Osteoblast (primary cell): ENCODE measurements around the gene KCNAB1. TPM values are rescaled to one million over a fixed set of nuclear protein-coding genes. Genes with fewer than 3 reads are reported as not detected.

ENCODE experiments used
- DNase-seq: peaks from one replicate; pipeline ENCODE4 v3.0.0; 2011; ENCODE audit warnings: low spot score, mixed read lengths; ENCODE audit not compliant: insufficient read length; ENCODE audit errors: missing footprints
- H2AFZ ChIP-seq: 2 replicates; pipeline ENCODE4 v1.6.0; 2011; ENCODE audit warnings: mild to moderate bottlenecking, low read length
- H3K27ac ChIP-seq: 2 replicates; pipeline ENCODE4 v1.5.1; 2011; ENCODE audit warnings: mild to moderate bottlenecking, low read depth, low read length, moderate library complexity
- H3K27me3 ChIP-seq: 2 replicates; pipeline ENCODE4 v1.6.0; 2012; ENCODE audit warnings: mild to moderate bottlenecking, control low read depth, inconsistent platforms, low read length, moderate library complexity; ENCODE audit not compliant: insufficient read depth
- H3K36me3 ChIP-seq: 2 replicates; pipeline ENCODE4 v1.5.1; 2011; ENCODE audit warnings: mild to moderate bottlenecking, low read length, control low read depth, moderate library complexity; ENCODE audit not compliant: insufficient read depth
- H3K4me1 ChIP-seq: 2 replicates; pipeline ENCODE4 v1.5.1; 2011; ENCODE audit warnings: mild to moderate bottlenecking, low read length, control low read depth, moderate library complexity; ENCODE audit not compliant: insufficient read depth
- H3K4me2 ChIP-seq: 2 replicates; pipeline ENCODE4 v1.6.0; 2011; ENCODE audit warnings: mild to moderate bottlenecking, low read length; ENCODE audit not compliant: insufficient read depth
- H3K4me3 ChIP-seq: fragments of 200-600 bp; sonication (generic); 3 replicates; pipeline ENCODE4 v1.5.1; 2012; ENCODE audit warnings: mild to moderate bottlenecking, low read length, inconsistent platforms; ENCODE audit not compliant: insufficient read depth
- H3K79me2 ChIP-seq: 2 replicates; pipeline ENCODE4 v1.6.0; 2012; ENCODE audit warnings: mild to moderate bottlenecking, low read length, control low read depth, inconsistent platforms; ENCODE audit not compliant: insufficient read depth
- H3K9me3 ChIP-seq: 2 replicates; pipeline ENCODE4 v1.5.1; 2011; ENCODE audit warnings: low read depth, low read length, control low read depth
- H4K20me1 ChIP-seq: 2 replicates; pipeline ENCODE4 v1.6.0; 2012; ENCODE audit warnings: mild to moderate bottlenecking, low read length, control low read depth; ENCODE audit not compliant: insufficient read depth
- total RNA-seq: library from RNA; depleted of rRNA; stranded (reverse); fragments of >200 nt; gene quantifications from 2 replicates; pipeline ENCODE4 v1.2.3, GENCODE V29; 2012
- TF ChIP-seq, protein P1 (sequence below): IDR thresholded peaks from 2 replicates; pipeline ENCODE4 v1.5.1; 2011; ENCODE audit warnings: mild to moderate bottlenecking, low read depth, low read length, moderate library complexity; ENCODE audit errors: extremely low read depth

The KCNAB1 gene
- total RNA-seq, 1 donor = 0.36 TPM

DNA sequence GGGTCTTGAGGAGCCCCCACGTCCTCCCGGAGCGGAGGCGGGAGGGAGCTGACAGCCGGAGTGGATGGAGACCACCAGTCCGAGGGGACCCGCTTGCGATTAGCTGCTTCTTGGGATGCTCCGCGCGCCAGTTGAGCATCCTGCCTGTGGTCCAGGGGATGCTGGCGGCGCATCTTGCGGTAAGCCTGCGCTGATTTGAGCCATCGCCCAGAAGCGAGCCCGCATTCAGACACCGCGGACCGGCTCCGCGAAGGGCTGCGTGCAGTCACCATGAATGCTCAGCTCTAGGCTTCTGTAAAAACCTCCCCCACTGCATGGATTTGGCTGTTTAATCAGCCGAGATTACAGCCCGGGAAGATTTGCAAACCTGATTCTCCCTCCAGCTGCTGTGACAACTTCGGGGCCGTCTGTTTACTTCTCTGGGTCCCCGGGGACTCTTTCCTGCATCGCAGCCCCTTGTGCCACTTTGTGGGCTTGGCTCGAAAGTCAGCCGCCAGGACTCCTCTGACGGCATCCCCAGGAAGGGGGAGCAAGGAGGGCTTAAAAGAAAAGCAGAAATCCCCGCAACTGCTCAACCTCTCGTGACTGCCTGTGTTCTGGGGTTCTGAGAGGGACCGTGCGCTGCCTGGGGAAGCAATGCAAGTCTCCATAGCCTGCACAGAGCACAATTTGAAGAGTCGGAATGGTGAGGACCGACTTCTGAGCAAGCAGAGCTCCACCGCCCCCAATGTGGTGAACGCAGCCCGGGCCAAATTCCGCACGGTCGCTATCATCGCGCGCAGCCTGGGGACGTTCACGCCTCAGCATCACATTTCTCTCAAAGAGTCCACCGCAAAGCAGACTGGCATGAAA lies 171.1 kb downstream of the KCNAB1 start:
- H4K20me1 ChIP-seq = no peaks in the 10 kb centered on the region
- H2AFZ ChIP-seq = peak overlapping the region; percentile 51
- peaks cover 35% of the 10 kb centered on the region for H3K27me3 ChIP-seq
- H3K4me2 ChIP-seq = peak overlapping the region; percentile 67
- H3K9me3 ChIP-seq = no peaks in the 10 kb centered on the region
- peaks cover 4% of the 10 kb centered on the region for H3K4me1 ChIP-seq
- TF ChIP-seq, protein P1, sequence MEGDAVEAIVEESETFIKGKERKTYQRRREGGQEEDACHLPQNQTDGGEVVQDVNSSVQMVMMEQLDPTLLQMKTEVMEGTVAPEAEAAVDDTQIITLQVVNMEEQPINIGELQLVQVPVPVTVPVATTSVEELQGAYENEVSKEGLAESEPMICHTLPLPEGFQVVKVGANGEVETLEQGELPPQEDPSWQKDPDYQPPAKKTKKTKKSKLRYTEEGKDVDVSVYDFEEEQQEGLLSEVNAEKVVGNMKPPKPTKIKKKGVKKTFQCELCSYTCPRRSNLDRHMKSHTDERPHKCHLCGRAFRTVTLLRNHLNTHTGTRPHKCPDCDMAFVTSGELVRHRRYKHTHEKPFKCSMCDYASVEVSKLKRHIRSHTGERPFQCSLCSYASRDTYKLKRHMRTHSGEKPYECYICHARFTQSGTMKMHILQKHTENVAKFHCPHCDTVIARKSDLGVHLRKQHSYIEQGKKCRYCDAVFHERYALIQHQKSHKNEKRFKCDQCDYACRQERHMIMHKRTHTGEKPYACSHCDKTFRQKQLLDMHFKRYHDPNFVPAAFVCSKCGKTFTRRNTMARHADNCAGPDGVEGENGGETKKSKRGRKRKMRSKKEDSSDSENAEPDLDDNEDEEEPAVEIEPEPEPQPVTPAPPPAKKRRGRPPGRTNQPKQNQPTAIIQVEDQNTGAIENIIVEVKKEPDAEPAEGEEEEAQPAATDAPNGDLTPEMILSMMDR = no peak
- H3K27ac ChIP-seq = no peak overlapping the region
- no peaks in the 10 kb centered on the region for H3K36me3 ChIP-seq
- H3K4me3 ChIP-seq = peak overlapping the region; percentile 47
- peak; percentile 90 for DNase-seq
- no peaks in the 10 kb centered on the region for H3K79me2 ChIP-seq

- TF ChIP-seq, protein P1 = no peak
- no peaks in the 10 kb centered on the region for H3K79me2 ChIP-seq
- H3K36me3 ChIP-seq = no peaks in the 10 kb centered on the region
- no peak overlapping the region for H3K27ac ChIP-seq
- no peaks in the 10 kb centered on the region for H3K9me3 ChIP-seq
- peaks cover 4% of the 10 kb centered on the region for H3K4me1 ChIP-seq
- H4K20me1 ChIP-seq = no peaks in the 10 kb centered on the region
- no peak overlapping the region for H3K4me3 ChIP-seq
- no peak overlapping the region for H2AFZ ChIP-seq
- no peak for DNase-seq
- H3K27me3 ChIP-seq = peaks cover 35% of the 10 kb centered on the region
- no peak overlapping the region for H3K4me2 ChIP-seq
Observed at GRCh38 chr3:156293566-156293965, 173.2 kb downstream of the KCNAB1 start.

DNA sequence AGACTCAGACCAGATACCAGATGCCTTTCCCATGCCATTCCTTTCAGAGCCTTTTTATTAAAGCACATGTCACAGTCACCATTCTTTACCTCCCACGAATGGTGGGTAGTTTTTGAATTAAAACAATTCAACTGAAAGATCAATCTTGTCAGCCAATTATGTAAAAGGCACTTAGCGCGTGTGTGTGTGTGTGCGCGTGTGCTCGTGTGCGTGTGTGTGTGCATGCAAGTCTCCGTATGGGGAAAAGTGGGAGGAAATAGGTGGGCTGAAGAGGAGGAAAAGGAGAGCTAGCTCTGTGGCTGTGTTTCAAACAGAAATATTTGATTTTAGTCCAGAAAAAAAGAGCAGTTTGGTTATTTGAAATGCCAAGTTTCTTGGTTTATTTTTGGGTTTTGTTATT lies 177.2 kb downstream of the KCNAB1 start:
- TF ChIP-seq, protein P1 = no peak
- no peaks in the 10 kb centered on the region for H3K36me3 ChIP-seq
- H3K4me3 ChIP-seq = no peak overlapping the region
- no peak overlapping the region for H3K27ac ChIP-seq
- no peaks in the 10 kb centered on the region for H3K4me1 ChIP-seq
- H3K9me3 ChIP-seq = no peaks in the 10 kb centered on the region
- H3K4me2 ChIP-seq = no peak overlapping the region
- no peaks in the 10 kb centered on the region for H4K20me1 ChIP-seq
- peaks cover 4% of the 10 kb centered on the region for H3K27me3 ChIP-seq
- no peak overlapping the region for H2AFZ ChIP-seq
- H3K79me2 ChIP-seq = no peaks in the 10 kb centered on the region
- no peak for DNase-seq

DNA sequence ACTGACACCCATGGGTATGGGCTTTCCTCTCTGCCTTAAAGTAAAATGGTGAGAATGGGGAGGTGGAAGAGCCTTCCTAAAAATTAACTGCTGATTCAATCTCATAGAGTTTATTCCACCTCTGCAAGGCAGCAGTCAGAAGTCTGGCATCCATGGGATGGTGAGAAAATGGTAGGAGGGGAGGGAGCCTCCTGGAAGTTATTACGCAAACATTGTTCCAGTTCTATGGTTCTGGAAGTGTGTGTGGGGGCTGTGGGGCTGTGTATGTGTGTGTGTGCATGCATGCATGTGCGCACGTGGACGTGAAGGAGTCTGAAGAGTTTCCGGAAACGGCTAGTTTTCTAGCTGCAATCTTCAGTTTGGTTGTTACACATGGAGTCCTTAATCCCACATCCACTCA lies 177.6 kb downstream of the KCNAB1 start:
- Histone ChIP-seq H4K20me1 (no peaks in the 10 kb centered on the region), H3K79me2 (no peaks in the 10 kb centered on the region), H3K4me1 (no peaks in the 10 kb centered on the region), H3K4me3 (no peak overlapping the region), H3K9me3 (no peaks in the 10 kb centered on the region), H3K27me3 (peaks cover 4% of the 10 kb centered on the region), H2AFZ (no peak overlapping the region), H3K27ac (no peak overlapping the region), H3K36me3 (no peaks in the 10 kb centered on the region), H3K4me2 (no peak overlapping the region)
- no peak for DNase-seq
- TF ChIP-seq, protein P1 = no peak
